Sigmoid colon (tissue), 4 donors: ENCODE measurements around the gene ZNF135.

Experiments used
- CTCF ChIP-seq, 4 experiments: fragments of 450-650 bp in 3 of 4; fragments of 200-600 bp in 1 of 4; IDR thresholded peaks; one replicate each; pipeline ENCODE4 v1.5.1; 2016 to 2019; ENCODE audit warnings: antibody characterized with exemption in 4 of 4, mild to moderate bottlenecking in 3 of 4, moderate library complexity in 2 of 4
- POLR2A ChIP-seq, 2 donors: fragments of 450-650 bp; IDR thresholded peaks; one replicate each; pipeline ENCODE4 v1.6.1; 2016; ENCODE audit warnings: antibody characterized with exemption in 2 of 2, mild to moderate bottlenecking in 2 of 2, moderate library complexity in 2 of 2
- POLR2AphosphoS5 ChIP-seq, 4 donors: sonication (generic); formaldehyde crosslinking; IDR thresholded peaks; one replicate each; pipeline ENCODE4 v1.6.1; 2017; ENCODE audit warnings: antibody characterized with exemption in 4 of 4

GRCh38 chr19:58091251-58091995, 32.3 kb downstream of the ZNF135 start:
- no peak for TF ChIP-seq CTCF (IDR thresholded peaks at IDR 0.05)
- no peak for TF ChIP-seq POLR2AphosphoS5 (IDR thresholded peaks at IDR 0.05)
- TF ChIP-seq POLR2A (IDR thresholded peaks at IDR 0.05) = no peak
